H1 (cell line): ENCODE data around the gene USP26. TPM values are rescaled to one million over a fixed set of nuclear protein-coding genes. Genes with fewer than 3 reads are reported as not detected.

Experiments
- CTCF ChIA-PET: fragments of 300-600 bp; sonication (Branson Sonifier 250); formaldehyde crosslinking; loops from one replicate; lab custom pipeline; 2021; ENCODE audit not compliant: partially characterized antibody; lab: Charles Lee
- POLR2A ChIA-PET: fragments of 300-600 bp; sonication (Branson Sonifier 250); formaldehyde crosslinking; loops from one replicate; lab custom pipeline; 2021; ENCODE audit warnings: inconsistent platforms; ENCODE audit not compliant: partially characterized antibody; lab: Charles Lee
- DNase-seq, 2 experiments: peaks; one replicate each; pipeline versions ENCODE4 v3.0.0 to v3.0.0-alpha.2; 2010 to 2022; ENCODE audit warnings: low spot score in 2 of 2, low read depth in 1 of 2, mixed read lengths in 1 of 2
- FAIRE-seq: peaks from 2 replicates; lab custom pipeline; 2011; peaks lifted over from hg19 to GRCh38; lab: Jason Lieb, UNC
- H2AFZ ChIP-seq: 2 replicates; pipeline ENCODE4 v1.8.1; 2012; ENCODE audit warnings: low read length, inconsistent platforms
- H2AK5ac ChIP-seq: 2 replicates; pipeline ENCODE4 v1.6.1; 2013; ENCODE audit warnings: low read depth, low read length
- H2BK120ac ChIP-seq: replicated peaks from 2 replicates; pipeline ENCODE3; 2013; ENCODE audit warnings: low read depth, low read length, inconsistent platforms
- H2BK12ac ChIP-seq: 2 replicates; pipeline ENCODE4 v1.6.1; 2013; ENCODE audit warnings: low read depth, low read length
- H2BK15ac ChIP-seq: 2 replicates; pipeline ENCODE4 v1.6.1; 2013; ENCODE audit warnings: low read length
- H2BK20ac ChIP-seq: 2 replicates; pipeline ENCODE4 v1.6.1; 2013; ENCODE audit warnings: low read length
- H2BK5ac ChIP-seq: 2 replicates; pipeline ENCODE4 v1.6.1; 2013; ENCODE audit warnings: low read depth, low read length
- H3K14ac ChIP-seq: 2 replicates; pipeline ENCODE4 v1.6.1; 2013; ENCODE audit warnings: inconsistent platforms; ENCODE audit not compliant: insufficient read length
- H3K18ac ChIP-seq: 2 replicates; pipeline ENCODE4 v1.6.1; 2013; ENCODE audit warnings: low read length; ENCODE audit errors: extremely low read depth
- H3K23ac ChIP-seq: 2 replicates; pipeline ENCODE4 v1.6.1; 2013; ENCODE audit warnings: inconsistent platforms; ENCODE audit not compliant: insufficient read length
- H3K23me2 ChIP-seq: 2 replicates; pipeline ENCODE4 v1.6.1; 2013; ENCODE audit warnings: low read depth, low read length
- H3K27ac ChIP-seq: 2 replicates; pipeline ENCODE4 v1.6.1; 2011; ENCODE audit warnings: low read depth, low read length, inconsistent platforms
- H3K27me3 ChIP-seq, 4 experiments: replicated peaks in 1 of 4; 1 replicate in 1 of 4; 2 replicates in 3 of 4; pipeline versions ENCODE4 v1.6.1 to v1.8.1; 2011 to 2013; ENCODE audit warnings: low read length in 3 of 4, mild to moderate bottlenecking in 3 of 4, inconsistent platforms in 2 of 4, mixed read lengths in 2 of 4, moderate library complexity in 1 of 4; ENCODE audit not compliant: control insufficient read depth in 3 of 4, insufficient read depth in 3 of 4; ENCODE audit errors: extremely low read depth in 1 of 4
- H3K36me3 ChIP-seq, 4 experiments: 2 replicates each; pipeline versions ENCODE4 v1.6.1 to v1.8.1; 2011 to 2013; ENCODE audit warnings: mild to moderate bottlenecking in 4 of 4, low read length in 3 of 4, moderate library complexity in 2 of 4, control low read depth in 1 of 4, inconsistent platforms in 1 of 4; ENCODE audit not compliant: insufficient read depth in 4 of 4, control insufficient read depth in 2 of 4
- H3K4ac ChIP-seq: replicated peaks from 2 replicates; pipeline ENCODE3; 2013; ENCODE audit warnings: low read length, low read depth, mixed read lengths, inconsistent platforms; ENCODE audit not compliant: insufficient read length
- H3K4me1 ChIP-seq, 4 experiments: replicated peaks in 1 of 4; 1 replicate in 1 of 4; 2 replicates in 3 of 4; pipeline versions ENCODE4 v1.6.1 to v1.8.1; 2011 to 2013; ENCODE audit warnings: low read length in 3 of 4, inconsistent platforms in 2 of 4, mixed read lengths in 1 of 4; ENCODE audit not compliant: insufficient read depth in 4 of 4, control insufficient read depth in 3 of 4
- H3K4me2 ChIP-seq, 2 experiments: 2 replicates each; pipeline versions ENCODE4 v1.6.1 to v1.8.1; 2011 to 2013; ENCODE audit warnings: low read depth in 2 of 2, low read length in 2 of 2, control low read depth in 1 of 2, inconsistent platforms in 1 of 2, mild to moderate bottlenecking in 1 of 2; ENCODE audit not compliant: insufficient read depth in 1 of 2
- H3K4me3 ChIP-seq, 4 experiments: fragments of 200-600, 300-600 bp in 1 of 4; sonication (generic), shearing (Covaris generic), sonication (Bioruptor Twin) in 1 of 4; 2 replicates each; pipeline versions ENCODE4 v1.5.1 to v1.8.1; 2011 to 2016; ENCODE audit warnings: low read length in 4 of 4, low read depth in 3 of 4, control low read depth in 2 of 4, inconsistent platforms in 2 of 4, mild to moderate bottlenecking in 2 of 4, mixed read lengths in 1 of 4, moderate library complexity in 1 of 4; ENCODE audit not compliant: insufficient read depth in 2 of 4; ENCODE audit errors: extremely low read depth in 1 of 4
- H3K56ac ChIP-seq: replicated peaks from 2 replicates; pipeline ENCODE3; 2013; ENCODE audit warnings: low read depth, mild to moderate bottlenecking, mixed read lengths, low read length, inconsistent platforms; ENCODE audit not compliant: insufficient read length
- H3K79me1 ChIP-seq: 2 replicates; pipeline ENCODE4 v1.6.1; 2013; ENCODE audit warnings: low read depth, low read length, control low read depth
- H3K79me2 ChIP-seq, 2 experiments: 2 replicates each; pipeline versions ENCODE4 v1.6.1 to v1.8.1; 2012 to 2013; ENCODE audit warnings: low read length in 2 of 2, mild to moderate bottlenecking in 2 of 2, inconsistent platforms in 1 of 2; ENCODE audit not compliant: insufficient read depth in 2 of 2, control insufficient read depth in 1 of 2
- H3K9ac ChIP-seq, 4 experiments: replicated peaks in 1 of 4; 1 replicate in 1 of 4; 2 replicates in 3 of 4; pipeline versions ENCODE4 v1.6.1 to v1.8.1; 2011 to 2013; ENCODE audit warnings: low read depth in 3 of 4, low read length in 3 of 4, control low read depth in 2 of 4, mild to moderate bottlenecking in 2 of 4, moderate library complexity in 2 of 4, inconsistent platforms in 1 of 4; ENCODE audit errors: extremely low read depth in 1 of 4
- H3K9me3 ChIP-seq, 2 experiments: 2 replicates each; pipeline versions ENCODE4 v1.6.1 to v1.8.1; 2012 to 2013; ENCODE audit warnings: mild to moderate bottlenecking in 2 of 2, moderate library complexity in 2 of 2, control low read depth in 1 of 2, inconsistent platforms in 1 of 2, low read depth in 1 of 2, low read length in 1 of 2, mixed read lengths in 1 of 2; ENCODE audit not compliant: insufficient read depth in 2 of 2
- H4K20me1 ChIP-seq, 2 experiments: replicated peaks in 1 of 2; 2 replicates each; pipeline versions ENCODE3 to v1.8.1; 2011 to 2013; ENCODE audit warnings: inconsistent platforms in 2 of 2, low read length in 2 of 2, mild to moderate bottlenecking in 1 of 2; ENCODE audit not compliant: insufficient read depth in 2 of 2, control insufficient read depth in 1 of 2
- H4K5ac ChIP-seq: 2 replicates; pipeline ENCODE4 v1.6.1; 2013; ENCODE audit warnings: low read length, low read depth, mixed read lengths, inconsistent platforms; ENCODE audit not compliant: insufficient read length
- H4K8ac ChIP-seq: 2 replicates; pipeline ENCODE4 v1.8.0; 2013; ENCODE audit warnings: mild to moderate bottlenecking, moderate library complexity, low read length, inconsistent platforms; ENCODE audit not compliant: insufficient read depth; ENCODE audit errors: extremely low read depth
- H4K91ac ChIP-seq: replicated peaks from 2 replicates; pipeline ENCODE3; 2013; ENCODE audit warnings: low read length, mixed read lengths, inconsistent platforms; ENCODE audit not compliant: insufficient read length
- NANOG ChIP-seq: IDR thresholded peaks from 2 replicates; pipeline ENCODE4 v1.6.1; 2011; ENCODE audit warnings: low read length, low read depth, mild to moderate bottlenecking, inconsistent platforms; ENCODE audit not compliant: insufficient read depth, poor library complexity, severe bottlenecking
- RAD21 ChIP-seq, 2 experiments: IDR thresholded peaks in 1 of 2; conservative IDR thresholded peaks in 1 of 2; 2 replicates each; pipeline ENCODE4 v1.6.1; 2011; ENCODE audit warnings: low read depth in 2 of 2, low read length in 2 of 2, improper control_type of control experiment in 1 of 2, inconsistent platforms in 1 of 2, mild to moderate bottlenecking in 1 of 2, moderate library complexity in 1 of 2
- WGBS, 2 experiments: shearing (Covaris generic) in 1 of 2; methylation state at CpG; one replicate each; pipeline versions ENCODE4 v1.1.6 to v1.1.7; 2013 to 2015; ENCODE audit warnings: low lambda C conversion rate in 2 of 2, mixed read lengths in 2 of 2, inconsistent platforms in 1 of 2, low coverage in 1 of 2, missing lambda C conversion rate in 1 of 2; ENCODE audit not compliant: insufficient replicate concordance in 2 of 2, insufficient coverage in 1 of 2, insufficient read length in 1 of 2; ENCODE audit errors: extremely low coverage in 1 of 2, missing lambda C conversion rate in 1 of 2; 5-methylcytosine and 5-hydroxymethylcytosine counted together
- polyA plus RNA-seq, 7 experiments: library from polyadenylated mRNA; depleted of rRNA in 3 of 7; stranded (reverse) in 5 of 7; unstranded in 2 of 7; fragments of >200 nt in 5 of 7; fragments of 200-250 nt in 2 of 7; gene quantifications; 1 replicate in 5 of 7; 2 replicates in 1 of 7; 4 replicates in 1 of 7; pipeline versions ENCODE4 v1.2.1 to v1.2.3, GENCODE V29; 2011 to 2013; ENCODE audit warnings: missing spikeins in 2 of 7, mixed read lengths in 2 of 7
- total RNA-seq: library from RNA; stranded (reverse); fragmentation: NEBNext Ultra II Directional; extraction: Animal tissue kit (Norgen Biotek cat#: 25700); gene quantifications from 2 replicates; pipeline ENCODE4 v1.2.1, GENCODE V29; 2021
- TF ChIP-seq, protein P1 (sequence below): IDR thresholded peaks from 2 replicates; pipeline ENCODE4 v1.6.1; 2011; ENCODE audit warnings: low read length, improper control_type of control experiment
- TF ChIP-seq, protein P2 (sequence below), 3 experiments: IDR thresholded peaks; 1 replicate in 2 of 3; 2 replicates in 1 of 3; pipeline versions ENCODE4 v1.5.1 to v1.6.1; 2011; ENCODE audit warnings: low read length in 3 of 3, mild to moderate bottlenecking in 3 of 3, inconsistent platforms in 2 of 3, low read depth in 1 of 3, moderate library complexity in 1 of 3; ENCODE audit not compliant: insufficient read depth in 1 of 3; ENCODE audit errors: control extremely low read depth in 1 of 3

The USP26 gene
- total and polyA plus RNA-seq, 2 of the 8 experiments (the other 6 are each of a cell fraction or from before 2014, with no cell fraction given): not detected

DNA sequence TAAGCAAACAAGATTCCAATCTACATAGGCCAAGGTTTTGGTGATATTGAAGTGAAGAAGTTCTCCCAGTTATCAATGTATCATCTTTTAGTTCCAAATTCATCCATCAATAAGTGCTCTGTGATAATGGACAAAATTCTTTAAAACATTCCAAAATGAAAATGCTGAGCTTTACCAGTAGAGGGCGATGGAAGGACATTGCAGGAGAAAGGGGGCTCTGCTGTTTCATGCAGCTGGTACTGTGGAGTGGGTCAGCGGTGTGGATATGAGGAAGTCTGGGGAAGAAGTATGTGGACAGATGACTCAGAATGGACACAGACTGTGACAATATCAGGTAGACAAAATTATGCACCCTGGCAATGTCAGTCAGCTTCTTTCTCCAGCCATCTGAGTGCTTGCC lies 91.9 kb downstream of the USP26 start:
- H3K4me1 ChIP-seq: no peaks in the 10 kb centered on the region
- no peak overlapping the region for H2BK20ac ChIP-seq
- H2BK12ac ChIP-seq: no peak overlapping the region
- no peak overlapping the region for H4K8ac ChIP-seq
- TF ChIP-seq RAD21 (IDR thresholded peaks at IDR 0.05 in 1 of 2, conservative IDR thresholded peaks at IDR 0.05 in 1 of 2; ENCODE audit: low read depth in 2 of 2, low read length in 2 of 2) (peak; percentile 69 to 77), NANOG (no peak)
- TF ChIP-seq, protein P1, sequence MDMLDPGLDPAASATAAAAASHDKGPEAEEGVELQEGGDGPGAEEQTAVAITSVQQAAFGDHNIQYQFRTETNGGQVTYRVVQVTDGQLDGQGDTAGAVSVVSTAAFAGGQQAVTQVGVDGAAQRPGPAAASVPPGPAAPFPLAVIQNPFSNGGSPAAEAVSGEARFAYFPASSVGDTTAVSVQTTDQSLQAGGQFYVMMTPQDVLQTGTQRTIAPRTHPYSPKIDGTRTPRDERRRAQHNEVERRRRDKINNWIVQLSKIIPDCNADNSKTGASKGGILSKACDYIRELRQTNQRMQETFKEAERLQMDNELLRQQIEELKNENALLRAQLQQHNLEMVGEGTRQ: no peak
- TF ChIP-seq, protein P2, sequence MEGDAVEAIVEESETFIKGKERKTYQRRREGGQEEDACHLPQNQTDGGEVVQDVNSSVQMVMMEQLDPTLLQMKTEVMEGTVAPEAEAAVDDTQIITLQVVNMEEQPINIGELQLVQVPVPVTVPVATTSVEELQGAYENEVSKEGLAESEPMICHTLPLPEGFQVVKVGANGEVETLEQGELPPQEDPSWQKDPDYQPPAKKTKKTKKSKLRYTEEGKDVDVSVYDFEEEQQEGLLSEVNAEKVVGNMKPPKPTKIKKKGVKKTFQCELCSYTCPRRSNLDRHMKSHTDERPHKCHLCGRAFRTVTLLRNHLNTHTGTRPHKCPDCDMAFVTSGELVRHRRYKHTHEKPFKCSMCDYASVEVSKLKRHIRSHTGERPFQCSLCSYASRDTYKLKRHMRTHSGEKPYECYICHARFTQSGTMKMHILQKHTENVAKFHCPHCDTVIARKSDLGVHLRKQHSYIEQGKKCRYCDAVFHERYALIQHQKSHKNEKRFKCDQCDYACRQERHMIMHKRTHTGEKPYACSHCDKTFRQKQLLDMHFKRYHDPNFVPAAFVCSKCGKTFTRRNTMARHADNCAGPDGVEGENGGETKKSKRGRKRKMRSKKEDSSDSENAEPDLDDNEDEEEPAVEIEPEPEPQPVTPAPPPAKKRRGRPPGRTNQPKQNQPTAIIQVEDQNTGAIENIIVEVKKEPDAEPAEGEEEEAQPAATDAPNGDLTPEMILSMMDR (IDR thresholded peaks at IDR 0.05; ENCODE audit: control extremely low read depth in 1 of 3, insufficient read depth in 1 of 3, low read depth in 1 of 3, low read length in 3 of 3): peak; percentile 18 to 63 (median 47)
- TF ChIP-seq, all 59 proteins: peak for 2
- H2BK15ac ChIP-seq: no peak overlapping the region
- no peak overlapping the region for H2BK5ac ChIP-seq
- H2AFZ ChIP-seq: no peak overlapping the region
- FAIRE-seq (peak; percentile 60), DNase-seq (no peak)
- H4K20me1 ChIP-seq: no peaks in the 10 kb centered on the region
- peaks cover 3 to 6% of the 10 kb centered on the region in 2 experiments; a peak in 2 of 4 replicates for H3K9me3 ChIP-seq
- H3K4me3 ChIP-seq: no peak overlapping the region
- no peak overlapping the region for H3K9ac ChIP-seq
- CTCF ChIA-PET: interaction anchor here (0.6 to 3.6 kb wide), 28 partner anchors 12 to 919 kb away, joined by 3 to 25 read pairs (median 3); no protein-coding TSS in a partner anchor
- no peaks in the 10 kb centered on the region for H3K23me2 ChIP-seq
- H3K14ac ChIP-seq: no peak overlapping the region
- H3K27me3 ChIP-seq: no peaks in the 10 kb centered on the region
- H3K23ac ChIP-seq: no peak overlapping the region
- H3K79me1 ChIP-seq: no peaks in the 10 kb centered on the region
- no peaks in the 10 kb centered on the region for H3K79me2 ChIP-seq
- H4K5ac ChIP-seq: no peak overlapping the region
- H3K56ac ChIP-seq: no peak overlapping the region
- 32% methylated on average over 2 of the region's 2 CpGs; no CpG with 5 or more reads in 1 of the 2 experiments for WGBS, 2 experiments
- H3K4ac ChIP-seq: no peak overlapping the region
- no peak overlapping the region for H2AK5ac ChIP-seq
- no peak overlapping the region for H3K4me2 ChIP-seq
- H2BK120ac ChIP-seq: no peak overlapping the region
- no peak overlapping the region for H3K27ac ChIP-seq
- H3K18ac ChIP-seq: no peak overlapping the region
- no peaks in the 10 kb centered on the region for H3K36me3 ChIP-seq
- H4K91ac ChIP-seq: no peak overlapping the region
- POLR2A ChIA-PET: no interaction called here
